NCI-H82 treated with DMSO at 0.1 percent for 48 hours (cell line): ENCODE measurements around the gene TMEM30A.

ENCODE experiments used
- DNase-seq: peaks from one replicate; lab custom pipeline; 2025; ENCODE audit not compliant: unreplicated experiment; lab: John Stamatoyannopoulos, UW

Gene TMEM30A

GRCh38 chr6:75292555-75292954, 8.0 kb upstream of the TMEM30A start:
- DNase-seq: no peak

GRCh38 chr6:75291744-75292143, 7.2 kb upstream of the TMEM30A start:
- DNase-seq: no peak

GRCh38 chr6:75291331-75291730, 6.7 kb upstream of the TMEM30A start:
- DNase-seq: no peak

DNA sequence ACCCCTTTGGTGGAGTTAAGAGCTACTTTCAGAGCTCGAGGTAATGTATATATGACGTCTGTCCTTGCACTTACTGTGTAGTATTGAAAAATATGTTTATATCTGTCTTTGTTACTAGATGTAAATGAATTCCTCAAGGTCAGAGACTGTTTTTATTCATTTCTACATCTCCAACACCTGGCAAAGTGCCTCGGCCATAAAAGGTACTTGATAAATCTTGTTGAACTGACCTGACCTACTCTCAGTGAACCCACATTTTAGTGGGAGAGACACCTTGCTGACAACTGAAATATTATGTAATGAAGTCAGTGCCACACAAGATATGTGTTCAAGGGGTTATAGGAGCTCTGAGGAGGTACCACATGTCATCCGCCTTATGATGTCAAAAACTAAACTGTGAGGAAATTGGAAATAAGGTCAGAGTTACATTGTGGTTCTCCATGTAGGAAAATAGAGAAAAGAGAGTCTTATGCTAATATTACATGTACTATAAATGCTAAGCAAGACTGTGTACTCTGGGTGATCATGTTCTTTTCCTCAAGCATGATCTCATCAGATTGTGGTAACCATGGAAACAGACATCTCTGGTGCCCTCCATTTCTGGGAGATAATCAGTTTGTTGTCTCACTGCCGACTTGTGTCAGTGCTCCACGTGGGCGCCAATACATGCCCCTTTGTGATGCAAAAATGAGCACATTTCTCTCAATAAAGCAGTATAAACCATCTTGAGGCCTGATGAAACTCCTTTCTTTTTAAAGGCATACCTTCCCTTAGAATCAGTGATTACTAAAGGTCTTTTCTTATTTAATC, 5.7 kb upstream of the TMEM30A start:
- DNase-seq: no peak

DNA sequence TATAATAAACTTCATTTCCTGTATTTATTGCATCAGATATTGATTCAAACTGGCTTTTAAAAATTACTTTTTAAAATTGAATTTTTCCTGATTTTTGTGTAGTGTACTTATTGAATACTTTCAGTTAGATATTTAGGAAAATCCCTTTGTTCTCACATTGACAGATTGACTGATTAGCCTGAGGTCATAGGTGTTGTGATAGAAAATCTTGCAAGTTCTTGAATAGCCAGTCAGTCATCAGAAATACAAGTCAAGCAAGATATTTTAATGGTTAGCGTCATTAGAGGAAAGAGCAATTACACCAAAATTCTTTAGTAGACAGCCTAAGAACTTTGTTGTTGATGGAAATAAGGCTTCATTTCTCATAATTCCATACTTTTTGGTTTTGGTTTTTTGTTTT, 3.4 kb upstream of the TMEM30A start:
- DNase-seq: no peak

DNA sequence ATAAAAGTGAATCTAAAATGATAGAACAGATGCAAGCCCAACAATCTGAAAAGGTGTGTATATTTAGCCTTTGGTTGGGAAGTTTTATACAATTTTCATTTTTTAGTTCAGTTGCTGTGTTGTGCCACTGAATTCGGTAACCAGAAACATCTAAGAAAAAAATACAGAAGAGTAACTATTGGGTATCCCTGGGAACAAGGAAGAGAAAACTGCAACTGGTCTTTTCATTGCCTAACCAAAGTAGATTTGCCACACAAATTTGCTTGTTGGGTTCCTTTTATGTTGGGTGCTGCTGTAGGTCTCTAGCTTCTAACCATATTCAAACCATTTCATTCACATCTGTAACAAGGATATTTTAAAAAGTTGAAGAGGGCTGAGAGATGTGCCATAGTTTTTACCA, 2.8 kb upstream of the TMEM30A start:
- DNase-seq: no peak

- DNase-seq: no peak
These were observed 2.4 kb upstream of the TMEM30A start for GRCh38 chr6:75286955-75287354.

DNA sequence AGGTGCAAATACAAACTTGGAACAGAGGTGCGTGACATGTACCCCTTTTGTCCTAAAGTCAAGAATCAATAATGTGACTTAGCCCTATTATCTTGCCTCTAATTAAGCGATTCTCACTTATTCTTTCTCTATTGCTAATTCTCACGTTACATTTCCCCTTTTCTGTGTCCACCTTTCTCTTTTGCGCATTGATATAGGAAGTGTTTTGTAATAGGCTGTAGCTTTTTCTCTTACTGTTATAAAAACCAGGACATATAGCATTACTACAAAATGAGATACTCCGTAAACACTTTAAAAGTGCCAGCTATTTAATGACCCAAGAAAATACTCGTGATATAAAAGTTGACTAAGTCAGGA, 669 bp upstream of the TMEM30A start:
- DNase-seq: no peak

GRCh38 chr6:75283907-75284631, 523 bp downstream of the TMEM30A start:
- no peak for DNase-seq

- DNase-seq: no peak
These were observed 1.9 kb downstream of the TMEM30A start for GRCh38 chr6:75282706-75283105.

- no peak for DNase-seq
These were observed 2.9 kb downstream of the TMEM30A start for GRCh38 chr6:75281653-75282052.

GRCh38 chr6:75280131-75280855, 4.3 kb downstream of the TMEM30A start:
- DNase-seq: no peak

DNA sequence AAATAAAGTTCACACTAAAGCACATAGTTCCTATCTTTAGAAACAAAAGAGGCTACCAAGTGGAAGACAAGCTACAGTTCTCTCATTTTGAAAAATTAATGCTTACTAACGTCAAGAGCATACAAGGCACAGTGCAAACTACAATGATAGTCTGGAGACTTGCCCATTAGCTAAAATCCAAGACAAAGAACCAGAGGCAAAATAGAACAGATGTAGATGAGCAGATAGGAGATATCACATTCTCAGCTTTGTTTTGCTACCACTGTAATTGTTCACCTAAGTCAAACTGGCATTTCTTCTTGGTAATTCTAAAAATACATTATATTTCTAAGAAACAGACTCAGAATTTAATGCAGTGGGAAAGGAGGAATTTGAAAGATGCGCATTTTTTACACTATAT, 5.2 kb downstream of the TMEM30A start:
- DNase-seq: no peak

- DNase-seq: no peak
These were observed 6.0 kb downstream of the TMEM30A start for GRCh38 chr6:75278474-75279077.

GRCh38 chr6:75275067-75275466, 9.5 kb downstream of the TMEM30A start:
- DNase-seq: no peak

DNA sequence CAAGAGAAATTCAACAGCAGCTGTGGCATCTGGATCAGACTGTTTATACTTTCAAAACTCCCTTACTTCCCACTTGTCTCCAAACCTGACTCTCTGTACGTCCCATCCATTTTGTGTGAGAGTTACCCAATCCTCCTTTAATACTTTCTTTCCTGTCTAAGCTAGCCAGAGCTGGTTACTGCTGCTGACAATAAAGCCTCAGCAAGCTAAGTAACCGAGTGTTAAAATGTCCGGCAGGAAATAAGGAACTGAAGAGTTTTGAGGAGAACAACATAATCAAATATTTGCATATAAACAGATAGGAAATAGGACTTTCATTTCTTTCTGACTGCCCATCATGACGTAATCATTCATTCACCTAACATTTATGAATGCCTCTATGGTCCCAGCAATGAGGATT, 11.6 kb downstream of the TMEM30A start:
- no peak for DNase-seq

DNA sequence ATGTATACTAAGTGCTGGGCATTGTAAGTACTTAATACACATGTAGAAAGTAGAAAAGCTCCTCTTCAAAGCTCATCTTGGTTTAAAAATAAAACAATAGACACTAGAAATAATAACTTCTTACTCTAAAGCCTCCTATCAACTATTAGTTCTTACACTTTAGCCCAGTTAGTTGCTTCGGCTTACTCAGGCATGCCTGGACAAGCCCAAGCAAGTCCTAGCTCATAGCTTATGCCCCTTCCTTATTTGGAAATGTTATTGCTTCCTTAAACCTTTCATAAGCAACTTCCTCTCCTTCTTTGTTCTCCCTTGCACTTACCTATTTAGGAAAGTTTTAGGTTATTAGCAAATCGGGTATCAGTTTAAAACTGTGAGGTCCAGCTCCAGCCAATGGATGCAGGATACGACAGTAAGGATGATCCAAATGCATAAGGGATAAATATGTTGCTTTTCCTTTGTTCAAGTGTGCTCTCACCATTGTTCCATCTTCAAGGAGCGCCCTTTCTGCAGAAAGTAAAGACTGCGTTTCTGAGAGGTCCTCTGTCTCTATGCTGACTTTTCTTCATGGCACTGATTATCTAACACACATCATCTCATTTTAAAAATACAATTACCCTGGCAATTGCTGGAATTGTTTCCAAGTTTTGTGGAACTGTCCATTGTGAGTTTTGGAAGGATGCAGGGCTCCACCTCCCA, 12.3 kb downstream of the TMEM30A start:
- no peak for DNase-seq

GRCh38 chr6:75268988-75269354, 15.6 kb downstream of the TMEM30A start:
- no peak for DNase-seq

DNA sequence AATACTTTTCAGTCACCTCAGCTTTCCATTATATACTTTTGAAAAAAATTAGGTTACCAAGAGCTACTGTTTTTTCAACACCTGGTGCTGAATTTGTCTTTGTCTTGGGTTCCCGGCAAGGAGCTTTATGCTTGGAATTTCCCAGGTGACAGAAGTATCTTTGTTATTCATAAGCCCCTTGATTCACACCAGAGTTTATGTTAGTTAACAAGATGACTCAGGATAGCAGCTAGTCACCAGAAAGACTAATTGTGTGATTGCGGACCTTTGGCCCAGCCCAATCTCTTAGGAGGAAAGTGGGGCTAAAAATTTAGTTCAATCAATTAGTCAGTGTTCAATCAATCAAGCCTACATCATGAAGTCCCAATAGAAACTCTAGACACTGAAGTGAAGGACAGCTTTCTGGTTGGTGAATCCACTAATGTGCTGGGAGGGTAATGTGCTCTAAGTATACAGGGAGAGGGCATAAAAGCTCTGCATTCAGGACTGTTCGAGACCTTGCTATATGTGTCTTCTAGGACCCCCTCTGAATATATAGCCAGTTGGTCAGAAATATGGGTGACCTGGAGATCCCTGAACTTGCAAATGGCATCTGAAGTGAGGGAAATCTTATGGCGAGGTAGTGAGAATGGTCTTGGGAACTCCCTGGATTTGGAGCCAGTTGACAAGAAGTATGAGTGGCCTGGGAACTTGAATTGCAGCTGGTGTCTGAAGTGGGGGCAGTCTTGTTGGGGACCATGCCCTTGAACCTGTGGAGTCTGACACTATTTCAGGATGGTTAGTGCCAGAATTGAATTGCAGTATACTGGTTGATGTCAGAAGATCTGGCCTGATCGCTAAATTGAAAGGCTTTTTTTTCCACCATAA, 16.2 kb downstream of the TMEM30A start:
- DNase-seq: no peak

GRCh38 chr6:75267461-75267860, 17.1 kb downstream of the TMEM30A start:
- no peak for DNase-seq
